ENCODE measurements around the gene AFG3L2.
"Not testable (repeated sequence)": the region's sequence is repeated elsewhere in the genome, so short reads cannot be mapped to it uniquely, and the experiment has no call there.

Gene AFG3L2

DNA sequence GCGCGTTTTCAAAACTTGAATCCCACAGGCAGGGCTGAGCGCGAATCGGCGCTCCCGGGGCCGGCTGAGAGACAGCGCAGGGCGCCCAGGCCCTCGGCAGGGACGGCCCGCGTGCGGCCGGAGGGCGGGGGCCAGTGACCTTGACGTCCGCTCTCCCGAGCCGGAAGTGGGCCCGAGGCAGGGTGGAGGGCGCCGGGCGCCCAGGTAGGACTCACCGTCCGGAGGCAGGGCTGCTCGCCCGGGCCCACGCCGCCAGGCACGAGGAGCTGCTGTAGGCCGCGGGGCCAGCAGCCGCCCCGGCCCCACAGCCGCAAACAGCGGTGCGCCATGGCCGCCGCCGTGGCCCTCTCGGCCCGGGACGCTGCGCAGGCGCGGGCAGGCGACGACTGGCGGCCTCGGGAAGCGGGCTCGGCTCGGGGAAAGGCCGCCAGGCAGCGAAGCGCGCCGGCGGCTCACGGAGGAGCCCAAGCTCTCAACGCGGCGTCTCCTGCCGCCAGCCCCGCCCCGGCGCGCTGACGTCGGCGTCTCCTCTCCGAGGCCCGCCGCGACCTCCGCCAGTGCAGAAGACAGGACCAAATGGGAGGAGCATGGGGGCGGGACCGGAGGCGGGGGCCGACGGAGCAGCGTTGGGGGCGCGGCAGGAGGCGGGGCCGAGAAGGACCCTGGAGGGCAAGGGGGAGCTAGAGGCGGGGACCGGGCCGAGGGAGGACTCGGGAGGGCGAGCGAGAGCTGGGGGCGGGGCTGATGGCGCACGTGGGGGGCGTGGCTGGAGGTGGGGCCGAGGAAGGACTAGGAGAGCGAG lies at the start of gene AFG3L2:
Gene AFG3L2 (minus strand): TSS at position 474 of the 802 bp plus-strand sequence. CDS start 145 bp downstream, at position 329.
- peak; percentile 100 for DNase-seq (ENCODE audit: low read depth in 2 of 2, low spot score in 1 of 2)

GRCh38 chr18:12424252-12424651 lies 47.2 kb upstream of the AFG3L2 start:
- DNase-seq (ENCODE audit: low read depth in 2 of 2, low spot score in 1 of 2) = no peak

DNA sequence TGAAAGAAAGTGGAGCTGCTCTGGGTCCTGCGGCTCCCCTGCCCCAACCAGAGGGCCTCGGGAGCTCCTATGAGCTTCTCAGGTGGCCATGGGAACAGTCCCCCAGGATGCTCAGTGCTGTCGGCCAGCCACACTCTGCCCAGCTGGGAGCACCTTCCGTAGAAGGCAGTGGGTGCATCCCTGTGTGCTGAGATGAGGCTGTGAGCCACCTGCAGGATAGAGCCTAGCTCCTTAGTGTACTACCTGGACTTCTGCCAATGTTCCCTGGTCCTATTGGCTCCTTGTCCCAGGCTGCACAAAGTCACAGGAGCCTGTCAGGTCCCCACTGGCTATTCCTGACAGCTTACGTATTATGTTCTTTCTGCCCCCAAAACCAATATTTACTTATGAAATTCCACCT lies 46.8 kb upstream of the AFG3L2 start:
- no peak for DNase-seq (ENCODE audit: low read depth in 2 of 2, low spot score in 1 of 2)

DNA sequence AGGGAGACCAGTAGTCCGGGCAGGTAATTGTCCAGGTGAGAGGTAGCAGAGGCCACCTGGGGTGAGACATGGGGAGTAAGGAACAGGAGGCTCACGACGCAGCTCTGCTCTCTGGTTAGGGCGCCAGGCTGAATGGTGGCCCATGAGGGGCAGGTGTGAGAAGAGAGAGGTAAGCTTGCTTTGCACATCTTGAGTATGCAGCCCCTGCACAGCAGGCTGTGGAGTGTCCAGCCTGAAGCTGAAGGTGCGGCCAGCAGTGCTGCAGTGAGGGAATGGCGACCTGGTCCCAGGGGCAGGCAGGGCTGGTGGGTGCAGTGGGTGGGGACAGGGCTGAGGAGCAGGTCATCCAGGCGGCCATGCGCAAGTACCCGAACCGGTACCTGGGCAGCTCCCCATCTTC lies 46.4 kb upstream of the AFG3L2 start:
- no peak for DNase-seq (ENCODE audit: low read depth in 2 of 2, low spot score in 1 of 2)

GRCh38 chr18:12422936-12423335 lies 45.9 kb upstream of the AFG3L2 start:
- DNase-seq (ENCODE audit: low read depth in 2 of 2, low spot score in 1 of 2) = no peak

DNA sequence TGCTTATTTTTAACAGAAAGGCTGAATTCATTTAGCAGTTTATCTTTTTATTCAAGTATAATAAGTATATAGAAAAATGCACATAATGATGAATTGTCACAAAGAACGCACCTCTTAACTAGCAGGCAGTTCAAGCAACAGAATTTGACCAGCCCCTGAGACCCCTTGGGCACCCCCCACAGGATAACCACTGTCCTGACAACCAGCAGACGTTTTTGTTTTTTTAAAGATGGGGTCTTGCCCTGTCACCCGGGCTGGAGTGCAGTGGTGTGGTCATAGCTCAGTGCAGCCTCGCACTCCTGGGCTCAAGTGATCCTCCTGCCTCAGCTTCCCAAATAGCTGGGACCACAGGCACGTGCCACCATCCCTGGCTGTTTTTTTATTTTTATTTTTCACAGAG lies 44.7 kb upstream of the AFG3L2 start:
- DNase-seq (ENCODE audit: low read depth in 2 of 2, low spot score in 1 of 2) = no peak

GRCh38 chr18:12420821-12421421 lies 43.9 kb upstream of the AFG3L2 start:
- no peak for DNase-seq (ENCODE audit: low read depth in 2 of 2, low spot score in 1 of 2)

DNA sequence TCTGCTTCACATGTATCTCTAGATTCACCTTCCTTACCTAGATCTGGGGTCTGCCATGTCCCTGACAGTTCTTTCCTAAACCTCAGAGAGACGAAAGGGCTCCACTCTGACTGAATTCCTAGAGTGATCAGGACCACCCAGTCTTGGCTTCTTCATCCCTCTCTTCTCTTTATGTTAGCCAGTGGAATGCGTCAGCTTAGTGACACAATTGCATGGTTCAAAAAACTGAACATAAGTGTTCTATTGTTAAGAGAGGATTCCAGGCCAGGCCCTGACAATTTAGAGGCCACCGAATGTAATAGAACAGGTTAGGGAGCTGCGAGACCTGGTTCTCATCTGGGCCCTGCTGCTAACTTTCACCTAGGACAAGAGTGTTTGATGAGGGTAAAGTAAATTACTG lies 40.7 kb upstream of the AFG3L2 start:
- no peak for DNase-seq (ENCODE audit: low read depth in 2 of 2, low spot score in 1 of 2)

- DNase-seq (ENCODE audit: low read depth in 2 of 2, low spot score in 1 of 2) = no peak
Observed at GRCh38 chr18:12416098-12416729, 39.2 kb upstream of the AFG3L2 start.

- DNase-seq (ENCODE audit: low read depth in 2 of 2, low spot score in 1 of 2) = no peak
Observed at GRCh38 chr18:12411456-12411855, 34.4 kb upstream of the AFG3L2 start.

- DNase-seq (ENCODE audit: low read depth in 2 of 2, low spot score in 1 of 2) = not testable (repeated sequence)
Observed at GRCh38 chr18:12410747-12411146, 33.7 kb upstream of the AFG3L2 start.

GRCh38 chr18:12410081-12410481 lies 33.1 kb upstream of the AFG3L2 start:
- DNase-seq (ENCODE audit: low read depth in 2 of 2, low spot score in 1 of 2) = no peak

- no peak for DNase-seq (ENCODE audit: low read depth in 2 of 2, low spot score in 1 of 2)
Observed at GRCh38 chr18:12409469-12409868, 32.4 kb upstream of the AFG3L2 start.

DNA sequence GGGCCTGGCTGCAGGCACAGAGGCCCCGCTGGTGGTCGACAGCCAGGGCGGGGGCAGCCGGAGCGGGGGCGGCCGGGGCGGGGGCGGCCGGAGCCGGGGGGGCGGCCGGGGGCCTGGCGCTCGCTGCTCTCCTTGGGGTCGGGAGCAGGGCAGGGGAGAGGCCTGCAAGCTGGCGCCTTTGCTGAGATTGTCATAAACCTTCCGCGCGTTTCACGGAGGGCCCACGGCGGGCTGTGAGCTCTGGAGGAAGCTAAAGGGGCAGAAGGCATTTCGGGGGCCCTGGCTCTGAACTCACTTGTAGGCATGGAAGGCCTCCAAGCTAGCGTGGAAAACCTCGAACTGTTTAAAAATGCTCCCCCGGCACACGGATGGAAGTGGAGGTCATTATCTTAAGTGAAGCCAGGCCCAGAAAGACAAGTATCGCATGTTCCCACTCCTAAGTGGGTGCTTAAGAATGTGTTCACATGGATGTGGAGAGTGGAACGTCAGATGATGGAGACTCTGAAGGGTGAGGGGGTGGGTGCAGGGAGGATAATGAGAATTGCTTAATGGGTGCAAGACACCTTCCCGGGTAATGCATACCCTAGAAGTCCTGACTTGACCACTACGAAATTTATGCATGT lies 31.3 kb upstream of the AFG3L2 start:
- no peak for DNase-seq (ENCODE audit: low read depth in 2 of 2, low spot score in 1 of 2)

GRCh38 chr18:12406371-12407111 lies 29.5 kb upstream of the AFG3L2 start:
- DNase-seq (ENCODE audit: low read depth in 2 of 2, low spot score in 1 of 2) = no peak

DNA sequence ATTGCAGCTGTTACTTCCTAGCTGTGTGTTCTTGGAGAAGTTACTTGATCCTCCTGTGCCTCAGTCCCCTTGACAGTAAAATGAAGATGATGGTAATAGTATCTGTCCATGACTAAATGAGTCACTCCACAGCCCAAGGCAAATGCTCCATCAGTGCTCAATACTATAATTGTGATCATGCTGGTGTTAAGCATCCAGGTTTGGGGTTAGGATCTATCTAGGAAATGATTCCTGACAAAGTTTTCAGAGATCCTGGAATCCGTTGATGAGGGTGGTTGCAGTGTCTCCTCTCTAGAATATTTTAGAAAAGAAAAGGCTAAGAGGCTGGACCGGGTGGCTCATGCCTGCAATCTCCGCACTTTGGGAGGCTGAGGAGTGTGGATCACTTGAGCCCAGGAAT lies 28.0 kb upstream of the AFG3L2 start:
- DNase-seq (ENCODE audit: low read depth in 2 of 2, low spot score in 1 of 2) = no peak

DNA sequence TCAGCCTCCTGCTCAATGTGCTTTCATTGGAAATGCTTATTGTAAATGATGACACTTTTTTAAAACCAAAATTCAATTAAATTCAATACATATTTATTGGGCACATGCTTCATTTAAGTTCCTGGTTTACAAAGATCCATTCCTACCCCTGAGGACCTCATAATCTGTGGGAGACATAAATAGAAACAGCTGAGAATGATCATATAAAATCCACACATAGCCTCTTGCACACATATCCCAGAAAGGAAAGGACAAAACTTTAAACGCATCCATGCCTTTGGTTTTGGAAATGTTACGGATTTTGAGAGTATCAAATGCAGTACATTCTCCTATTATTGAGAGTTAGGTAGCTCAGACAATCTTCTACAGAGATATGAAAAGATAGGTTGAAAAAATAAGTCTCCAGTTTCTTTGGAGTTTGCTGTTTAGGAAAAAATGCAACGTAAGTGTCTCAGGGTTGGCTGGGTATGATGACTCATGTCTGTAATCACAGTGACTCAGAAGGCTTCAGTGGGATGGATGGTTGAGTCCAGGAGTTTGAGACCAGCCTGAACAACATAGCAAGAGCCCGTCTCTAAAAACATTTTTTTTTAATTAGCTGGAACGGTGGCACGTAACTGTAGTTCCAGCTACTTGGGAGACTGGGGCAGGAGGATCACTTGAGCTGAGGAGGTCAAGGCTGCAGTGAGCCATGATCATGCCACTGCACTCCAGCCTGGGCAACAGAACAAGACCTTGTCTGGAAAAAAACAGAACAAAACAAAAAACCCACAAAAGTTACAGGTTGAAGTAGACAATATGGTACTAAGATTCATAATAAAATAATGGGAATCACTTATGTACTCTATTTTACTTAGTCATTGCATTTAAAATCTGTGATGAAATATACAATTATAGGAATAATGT lies 26.8 kb upstream of the AFG3L2 start:
- DNase-seq (ENCODE audit: low read depth in 2 of 2, low spot score in 1 of 2) = no peak

GRCh38 chr18:12401881-12402280 lies 24.9 kb upstream of the AFG3L2 start:
- no peak for DNase-seq (ENCODE audit: low read depth in 2 of 2, low spot score in 1 of 2)

DNA sequence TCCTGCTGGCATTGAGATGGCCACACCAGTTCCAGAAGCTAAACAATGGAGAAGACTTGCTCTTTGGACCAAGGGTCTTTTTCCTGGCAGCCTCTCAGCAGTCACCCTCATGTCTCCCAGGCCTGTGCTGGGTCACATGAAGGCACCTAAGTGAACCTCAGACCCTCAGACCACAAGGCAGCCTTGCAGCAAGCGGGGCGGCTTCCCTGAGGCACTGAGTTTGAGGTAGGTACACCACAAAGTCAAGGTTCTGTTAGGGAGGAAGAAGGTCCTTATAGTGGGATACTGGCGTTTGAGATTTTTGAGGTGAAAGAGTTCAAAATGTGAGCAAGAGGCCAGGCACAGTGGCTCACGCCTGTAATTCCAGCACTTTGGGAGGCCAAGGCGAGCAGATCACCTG lies 22.2 kb upstream of the AFG3L2 start:
- DNase-seq (ENCODE audit: low read depth in 2 of 2, low spot score in 1 of 2) = no peak

DNA sequence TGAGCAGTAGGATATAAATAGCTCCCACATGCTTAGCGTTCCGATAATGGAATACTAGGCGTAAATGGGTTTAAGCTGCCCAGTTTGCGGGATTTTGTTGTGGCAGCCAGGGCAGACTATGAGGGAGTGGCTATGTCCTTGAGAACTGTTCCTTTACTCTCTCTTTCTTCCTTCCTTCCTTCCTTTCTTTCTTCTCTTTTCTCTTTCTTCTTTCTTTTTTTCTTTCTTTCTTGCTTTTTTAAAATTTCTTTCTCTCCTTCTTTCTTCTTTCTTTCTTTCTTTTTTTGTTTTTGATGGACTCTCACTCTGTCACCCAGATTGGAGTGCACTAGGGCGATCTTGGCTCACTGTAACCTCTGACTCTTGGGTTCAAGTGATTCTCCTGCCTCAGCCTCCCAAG lies 21.6 kb upstream of the AFG3L2 start:
- no peak for DNase-seq (ENCODE audit: low read depth in 2 of 2, low spot score in 1 of 2)

Measured in stimulated activated CD8-positive, alpha-beta memory T cell treated with anti-CD3 and anti-CD28 coated beads, Interleukin-4, amount 100 ng/mL, for 4 hours (primary cell).